ENCODE measurements around the gene SNRPD1. TPM values are rescaled to one million over a fixed set of nuclear protein-coding genes. Genes with fewer than 3 reads are reported as not detected.
"Not testable (repeated sequence)": the region's sequence is repeated elsewhere in the genome, so short reads cannot be mapped to it uniquely, and the experiment has no call there.

SNRPD1 gene
- total RNA-seq, 4 donors from 2014 or later = 4.1 to 8.5 (median 6.7) TPM

DNA sequence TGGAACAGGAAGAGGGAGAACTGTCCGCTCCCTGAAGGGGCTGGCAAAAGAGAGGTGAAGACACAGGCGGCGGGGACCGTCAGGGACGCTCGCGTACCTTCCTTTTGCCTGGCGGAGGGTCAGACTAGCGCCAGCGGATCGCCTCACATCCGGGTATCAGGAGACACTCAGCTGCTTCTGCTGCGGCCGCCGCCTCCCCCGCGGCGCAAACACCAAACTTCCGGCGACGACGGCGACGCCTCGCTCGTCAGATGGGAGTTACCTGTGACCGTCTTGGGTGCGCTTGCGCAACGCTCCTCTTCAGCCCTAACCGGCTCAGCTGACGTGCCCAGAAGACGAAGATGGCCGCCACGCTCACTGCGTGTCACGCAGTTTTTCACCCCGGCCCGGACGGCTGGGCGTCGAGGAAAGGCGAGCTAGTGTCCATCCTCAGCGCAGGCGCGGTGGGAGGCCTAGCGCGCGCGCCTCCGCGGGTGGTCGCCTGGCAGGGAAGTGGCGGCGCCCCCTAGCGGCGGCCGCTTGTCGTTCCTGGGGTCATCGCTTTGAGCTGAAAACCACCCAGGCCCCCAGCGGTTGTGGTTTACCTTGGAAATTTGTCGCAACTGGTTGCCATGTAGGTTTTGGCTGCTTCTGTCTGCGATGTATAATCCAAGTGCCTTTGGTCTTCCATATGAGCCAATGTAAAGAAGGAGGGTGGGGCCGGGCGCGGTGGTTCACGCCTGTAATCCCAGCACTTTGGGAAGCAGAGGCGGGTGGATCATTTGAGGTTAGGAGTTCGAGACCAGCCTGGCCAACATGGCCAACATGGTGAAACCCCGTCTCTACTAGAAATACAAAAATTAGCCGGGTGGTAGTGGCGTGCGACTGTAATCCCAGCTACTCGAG, 11.3 kb upstream of the SNRPD1 start, which contains the start of gene ESCO1:
Gene ESCO1, minus strand, starts transcription at position 179 of the 885 bp plus-strand sequence. CDS start 25,861 bp downstream, outside the sequence.
- TF ChIP-seq, protein P1, sequence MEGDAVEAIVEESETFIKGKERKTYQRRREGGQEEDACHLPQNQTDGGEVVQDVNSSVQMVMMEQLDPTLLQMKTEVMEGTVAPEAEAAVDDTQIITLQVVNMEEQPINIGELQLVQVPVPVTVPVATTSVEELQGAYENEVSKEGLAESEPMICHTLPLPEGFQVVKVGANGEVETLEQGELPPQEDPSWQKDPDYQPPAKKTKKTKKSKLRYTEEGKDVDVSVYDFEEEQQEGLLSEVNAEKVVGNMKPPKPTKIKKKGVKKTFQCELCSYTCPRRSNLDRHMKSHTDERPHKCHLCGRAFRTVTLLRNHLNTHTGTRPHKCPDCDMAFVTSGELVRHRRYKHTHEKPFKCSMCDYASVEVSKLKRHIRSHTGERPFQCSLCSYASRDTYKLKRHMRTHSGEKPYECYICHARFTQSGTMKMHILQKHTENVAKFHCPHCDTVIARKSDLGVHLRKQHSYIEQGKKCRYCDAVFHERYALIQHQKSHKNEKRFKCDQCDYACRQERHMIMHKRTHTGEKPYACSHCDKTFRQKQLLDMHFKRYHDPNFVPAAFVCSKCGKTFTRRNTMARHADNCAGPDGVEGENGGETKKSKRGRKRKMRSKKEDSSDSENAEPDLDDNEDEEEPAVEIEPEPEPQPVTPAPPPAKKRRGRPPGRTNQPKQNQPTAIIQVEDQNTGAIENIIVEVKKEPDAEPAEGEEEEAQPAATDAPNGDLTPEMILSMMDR (IDR thresholded peaks at IDR 0.05) = peak; percentile 91 to 99 (median 98)
- peak; percentile 68 to 93 for TF ChIP-seq POLR2A (IDR thresholded peaks at IDR 0.05)
- H3K27me3 ChIP-seq = no peaks in the 10 kb centered on the region
- no peaks in the 10 kb centered on the region for H3K9me3 ChIP-seq
- intact Hi-C loops (cut with DNase I) = no loop called here
- 10 to 49% methylated on average over 12 to 62 of the region's 74 CpGs for WGBS, 2 donors
- H3K27ac ChIP-seq = peak within 1 kb of the TSS; percentile 98
- H3K4me3 ChIP-seq (replicated peaks in 1 of 3) = peak within 1 kb of the TSS; percentile 82 to 96 (median 88)
- H3K4me1 ChIP-seq = peaks cover 12 to 16% of the 10 kb centered on the region in 2 donors
- H3K36me3 ChIP-seq = no peaks in the 10 kb centered on the region
- peak; percentile 98 to 99 for DNase-seq

DNA sequence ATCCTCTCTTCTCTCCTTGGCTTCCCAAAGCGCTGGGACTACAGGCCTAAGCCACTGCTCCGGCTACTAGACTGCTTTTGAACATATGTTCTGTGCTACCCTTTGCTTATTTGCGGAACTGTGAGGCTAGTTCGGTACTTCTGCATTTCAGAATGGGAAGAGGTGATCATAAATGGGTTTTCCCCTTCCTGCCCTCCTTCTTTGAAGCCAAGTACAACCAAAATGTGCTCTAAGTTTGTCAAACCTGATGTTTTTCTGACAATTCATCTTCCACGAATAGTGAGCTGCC, 9.9 kb upstream of the SNRPD1 start:
- 87 to 90% methylated on average over 5 of the region's 5 CpGs for WGBS, 2 donors
- intact Hi-C loops (cut with DNase I) = no loop called here
- TF ChIP-seq, protein P1 (IDR thresholded peaks at IDR 0.05) = no peak
- no peak for TF ChIP-seq POLR2A (IDR thresholded peaks at IDR 0.05)
- Histone ChIP-seq H3K9me3 (no peaks in the 10 kb centered on the region), H3K4me3 (replicated peaks in 1 of 3) (no peak overlapping the region), H3K27ac (no peak overlapping the region), H3K4me1 (peaks cover 12 to 16% of the 10 kb centered on the region in 2 donors), H3K27me3 (no peaks in the 10 kb centered on the region), H3K36me3 (no peaks in the 10 kb centered on the region)
- DNase-seq = no peak

DNA sequence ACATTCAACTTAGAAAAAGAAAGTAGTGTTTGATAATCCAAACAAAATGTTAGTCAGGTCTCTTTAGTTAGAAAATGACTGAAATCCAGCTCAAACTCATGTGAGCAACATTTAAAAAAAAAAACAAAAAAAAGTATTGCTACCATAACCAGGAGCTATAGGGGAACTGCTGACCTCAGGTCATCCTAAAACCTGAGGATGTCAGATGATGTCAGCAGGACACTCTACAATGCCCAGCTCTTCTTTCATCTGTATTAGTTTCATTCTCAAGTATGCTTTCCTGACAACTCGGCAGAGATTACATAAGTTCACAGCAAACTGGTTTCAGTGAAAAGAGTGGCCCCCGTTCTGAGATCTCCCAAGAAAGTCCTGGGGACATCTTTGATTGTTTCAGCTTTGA, 7.4 kb upstream of the SNRPD1 start:
- Histone ChIP-seq H3K36me3 (no peaks in the 10 kb centered on the region), H3K9me3 (no peaks in the 10 kb centered on the region), H3K27ac (no peak overlapping the region), H3K4me1 (no peaks in the 10 kb centered on the region), H3K4me3 (replicated peaks in 1 of 3) (no peak overlapping the region), H3K27me3 (no peaks in the 10 kb centered on the region)
- TF ChIP-seq POLR2A (IDR thresholded peaks at IDR 0.05) = no peak
- TF ChIP-seq, protein P1 (IDR thresholded peaks at IDR 0.05) = no peak
- intact Hi-C loops (cut with DNase I) = no loop called here
- no peak for DNase-seq
- 40 to 45% methylated on average over 2 of the region's 2 CpGs for WGBS, 2 donors

DNA sequence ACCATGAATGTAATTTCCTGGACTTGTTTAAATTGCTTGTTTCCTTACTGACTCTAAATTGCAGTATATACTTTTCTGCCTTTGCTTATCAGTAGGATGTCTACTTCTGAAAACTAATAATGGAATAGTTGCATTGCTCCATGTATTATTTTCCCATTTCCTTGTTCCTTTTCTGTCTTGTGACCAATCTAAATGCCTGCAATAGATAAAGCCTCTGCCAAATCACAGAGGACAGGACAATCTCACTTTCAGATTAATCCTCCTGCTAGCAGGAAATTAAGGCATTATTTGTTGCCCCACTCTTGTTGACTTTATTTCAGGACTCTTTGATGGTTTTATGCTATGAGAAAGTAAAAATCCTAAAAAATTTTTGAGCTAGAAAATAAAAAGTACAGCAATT, 6.9 kb upstream of the SNRPD1 start:
- no peak for DNase-seq
- TF ChIP-seq, protein P1 (IDR thresholded peaks at IDR 0.05) = no peak
- no peak for TF ChIP-seq POLR2A (IDR thresholded peaks at IDR 0.05)
- Histone ChIP-seq H3K4me1 (no peaks in the 10 kb centered on the region), H3K36me3 (no peaks in the 10 kb centered on the region), H3K9me3 (no peaks in the 10 kb centered on the region), H3K4me3 (replicated peaks in 1 of 3) (no peak overlapping the region), H3K27me3 (no peaks in the 10 kb centered on the region), H3K27ac (no peak overlapping the region)
- intact Hi-C loops (cut with DNase I) = no loop called here

DNA sequence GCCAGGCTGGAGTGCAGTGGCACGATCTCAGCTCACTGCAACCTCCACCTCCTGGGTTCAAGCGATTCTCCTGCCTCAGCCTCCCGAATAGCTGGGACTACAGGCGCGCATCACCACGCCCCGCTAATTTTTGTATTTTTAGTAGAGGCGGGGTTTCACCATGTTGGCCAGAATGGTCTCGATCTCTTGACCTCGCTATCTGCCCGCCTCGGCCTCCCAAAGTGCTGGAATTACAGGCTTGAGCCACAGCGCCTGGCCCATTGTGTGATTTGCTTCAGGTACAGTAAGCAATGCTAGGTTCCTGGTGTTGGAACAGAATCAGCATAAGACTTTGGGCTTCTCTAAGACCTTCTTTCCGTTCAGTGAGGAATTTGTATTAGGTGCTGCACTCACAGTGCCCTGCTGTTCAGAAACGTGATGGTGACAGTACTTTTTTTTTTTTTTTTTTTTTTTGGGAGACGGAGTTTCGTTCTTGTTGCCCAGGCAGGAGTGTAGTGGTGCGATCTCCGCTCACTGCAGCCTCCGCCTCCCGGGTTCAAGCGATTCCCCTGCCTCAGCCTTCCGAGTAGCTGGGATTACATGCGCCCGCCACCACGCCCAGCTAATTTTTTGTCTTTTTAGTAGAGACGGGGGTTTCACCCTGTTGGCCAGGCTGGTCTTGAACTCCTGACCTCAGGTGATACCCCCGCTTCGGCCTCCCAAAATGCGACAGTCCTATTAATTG, 551 bp upstream of the SNRPD1 start:
- not testable (repeated sequence) for DNase-seq, H3K9me3 ChIP-seq, H3K27me3 ChIP-seq, H3K36me3 ChIP-seq
- 54 to 63% methylated on average over 30 of the region's 30 CpGs for WGBS, 2 donors
- Histone ChIP-seq H3K4me1 (peaks cover 8 to 12% of the 10 kb centered on the region in 2 donors), H3K27ac (peak overlapping the region in 2 of 3 donors; percentile 60 to 73), H3K4me3 (replicated peaks in 1 of 3) (peak overlapping the region in 1 of 3 donors; percentile 62)
- intact Hi-C loops (cut with DNase I) = loop anchor here (5.0 kb wide), 1 partner anchor 91 kb away; the partner anchor contains the start of gene ABHD3

DNA sequence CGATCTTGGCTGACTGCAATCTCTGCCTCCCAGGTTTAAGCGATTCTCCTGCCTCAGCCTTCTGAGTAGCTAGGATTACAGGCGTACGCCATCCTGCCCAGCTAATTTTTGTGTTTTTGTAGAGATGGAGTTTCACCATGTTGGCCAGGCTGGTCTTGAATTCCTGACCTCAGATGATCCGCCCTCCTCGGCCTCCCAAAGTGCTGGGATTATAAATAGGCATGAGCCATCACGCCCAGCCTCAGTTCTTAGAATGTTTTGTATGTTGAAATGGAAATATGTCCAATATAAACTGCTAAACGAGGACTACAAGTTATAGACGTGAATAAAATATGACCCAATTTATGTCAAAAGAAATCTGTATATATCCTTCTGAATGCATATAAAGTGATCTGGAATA, 9.5 kb downstream of the SNRPD1 start:
- peaks cover 18 to 22% of the 10 kb centered on the region in 2 donors for H3K36me3 ChIP-seq
- DNase-seq; H3K27me3 ChIP-seq; H3K27ac ChIP-seq; intact Hi-C loops (cut with DNase I); H3K4me3 ChIP-seq (replicated peaks in 1 of 3); H3K4me1 ChIP-seq; H3K9me3 ChIP-seq: not testable (repeated sequence)
- 96 to 97% methylated on average over 9 of the region's 9 CpGs for WGBS, 2 donors
